Measurements from ENCODE around the gene MCM3AP. TPM values are rescaled to one million over a fixed set of nuclear protein-coding genes. Genes with fewer than 3 reads are reported as not detected.

The MCM3AP gene
- total and polyA plus RNA-seq, 2 experiments from 2014 or later, result 39.6 to 106 TPM

- peak in 1 of 2 donors; percentile 61 for DNase-seq (ENCODE audit: low read depth in 1 of 2, low spot score in 1 of 2)
- no peak overlapping the region for H3K27ac ChIP-seq
- H3K4me1 ChIP-seq (ENCODE audit: low read depth), result no peaks in the 10 kb centered on the region
Measured at GRCh38 chr21:46297338-46298271, 12.2 kb upstream of the MCM3AP start.

DNA sequence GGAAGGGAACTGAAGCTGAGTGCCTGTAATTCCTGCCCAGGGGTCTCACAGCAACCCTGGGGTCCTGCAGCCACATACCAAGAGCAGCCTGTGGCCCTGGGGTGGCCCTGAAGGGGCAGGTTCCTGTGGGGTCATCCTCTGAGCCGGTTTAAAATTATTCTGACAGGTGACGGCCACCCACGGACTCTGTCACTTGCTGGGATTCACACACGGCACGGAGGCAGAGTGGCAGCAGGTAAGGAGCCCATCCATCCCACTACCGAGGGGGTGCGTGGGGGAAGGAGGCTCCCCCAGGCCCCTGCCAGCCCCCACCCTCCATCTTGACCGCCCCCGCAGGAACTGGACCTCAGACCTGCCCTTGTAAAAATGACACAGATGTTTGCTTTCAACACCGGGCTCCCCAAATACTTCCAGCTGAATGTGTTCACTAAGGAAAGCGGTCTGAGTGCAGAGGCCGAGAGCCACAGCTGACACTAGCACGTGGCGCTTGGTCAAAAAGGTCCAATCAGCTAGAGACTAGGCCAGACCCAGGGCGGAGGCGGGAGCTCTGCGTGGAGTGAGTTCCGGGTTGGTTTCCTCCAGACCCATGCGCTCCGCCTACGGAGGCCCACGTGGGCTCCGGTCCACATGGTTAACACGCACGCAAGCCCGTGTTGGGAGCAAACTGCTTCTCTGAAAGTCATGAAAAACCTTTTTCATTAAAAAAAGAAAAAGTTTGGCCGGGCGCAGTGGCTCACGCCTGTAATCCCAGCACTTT lies 10.8 kb upstream of the MCM3AP start:
- H3K36me3 ChIP-seq, result no peaks in the 10 kb centered on the region
- peak in 1 of 2 donors; percentile 96 for DNase-seq (ENCODE audit: low read depth in 1 of 2, low spot score in 1 of 2)
- no peak overlapping the region for H3K27ac ChIP-seq
- H3K4me1 ChIP-seq (ENCODE audit: low read depth), result no peaks in the 10 kb centered on the region
- H3K4me3 ChIP-seq, result no peak overlapping the region
- no peaks in the 10 kb centered on the region for H3K9me3 ChIP-seq (ENCODE audit: low read depth)
- peaks cover 9% of the 10 kb centered on the region for H3K27me3 ChIP-seq
- TF ChIP-seq, protein P1, sequence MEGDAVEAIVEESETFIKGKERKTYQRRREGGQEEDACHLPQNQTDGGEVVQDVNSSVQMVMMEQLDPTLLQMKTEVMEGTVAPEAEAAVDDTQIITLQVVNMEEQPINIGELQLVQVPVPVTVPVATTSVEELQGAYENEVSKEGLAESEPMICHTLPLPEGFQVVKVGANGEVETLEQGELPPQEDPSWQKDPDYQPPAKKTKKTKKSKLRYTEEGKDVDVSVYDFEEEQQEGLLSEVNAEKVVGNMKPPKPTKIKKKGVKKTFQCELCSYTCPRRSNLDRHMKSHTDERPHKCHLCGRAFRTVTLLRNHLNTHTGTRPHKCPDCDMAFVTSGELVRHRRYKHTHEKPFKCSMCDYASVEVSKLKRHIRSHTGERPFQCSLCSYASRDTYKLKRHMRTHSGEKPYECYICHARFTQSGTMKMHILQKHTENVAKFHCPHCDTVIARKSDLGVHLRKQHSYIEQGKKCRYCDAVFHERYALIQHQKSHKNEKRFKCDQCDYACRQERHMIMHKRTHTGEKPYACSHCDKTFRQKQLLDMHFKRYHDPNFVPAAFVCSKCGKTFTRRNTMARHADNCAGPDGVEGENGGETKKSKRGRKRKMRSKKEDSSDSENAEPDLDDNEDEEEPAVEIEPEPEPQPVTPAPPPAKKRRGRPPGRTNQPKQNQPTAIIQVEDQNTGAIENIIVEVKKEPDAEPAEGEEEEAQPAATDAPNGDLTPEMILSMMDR (IDR thresholded peaks at IDR 0.05; ENCODE audit: low read depth, low read length), result no peak

More at GRCh38 chr21:46297338-46298271, 12.2 kb upstream of the MCM3AP start:
- TF ChIP-seq, protein P1 (IDR thresholded peaks at IDR 0.05; ENCODE audit: low read depth, low read length), result no peak
- Histone ChIP-seq H3K4me3 (no peak overlapping the region), H3K27me3 (peaks cover 9% of the 10 kb centered on the region), H3K9me3 (ENCODE audit: low read depth) (no peaks in the 10 kb centered on the region), H3K36me3 (peaks cover 5% of the 10 kb centered on the region)

DNA sequence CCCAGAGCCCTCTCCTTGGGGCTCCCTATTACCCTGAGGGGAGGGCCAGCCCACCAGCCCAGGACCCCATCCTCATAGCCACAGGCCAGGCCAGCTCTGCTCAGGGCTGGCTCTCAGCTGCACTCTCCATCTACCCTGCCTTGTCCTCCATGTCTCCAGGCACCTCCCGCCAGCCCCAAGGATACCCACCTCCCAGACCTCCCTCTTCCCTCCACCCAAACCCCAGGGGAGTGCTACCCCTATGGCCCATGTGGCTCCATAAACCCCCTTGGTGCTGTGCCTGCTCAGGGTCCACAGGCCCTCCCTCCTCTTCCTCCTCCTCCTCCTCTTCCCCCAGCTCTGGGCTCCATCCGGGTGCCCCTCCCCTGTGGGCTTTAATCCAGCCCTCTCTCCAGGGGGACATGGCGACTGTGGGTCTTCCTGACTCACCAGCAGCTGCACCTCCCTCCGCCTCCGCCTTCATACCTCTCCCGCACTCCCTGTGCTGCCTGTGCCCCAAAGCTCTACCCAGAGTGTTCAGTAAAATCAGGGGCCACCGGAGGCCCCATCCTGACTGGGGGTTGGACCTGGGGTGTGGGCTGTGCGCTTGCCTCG lies 9.9 kb upstream of the MCM3AP start:
- peak in 1 of 2 donors; percentile 75 for DNase-seq (ENCODE audit: low read depth in 1 of 2, low spot score in 1 of 2)
- Histone ChIP-seq H3K36me3 (no peaks in the 10 kb centered on the region), H3K4me3 (no peak overlapping the region), H3K4me1 (ENCODE audit: low read depth) (no peaks in the 10 kb centered on the region), H3K9me3 (ENCODE audit: low read depth) (no peaks in the 10 kb centered on the region), H3K27me3 (peaks cover 9% of the 10 kb centered on the region), H3K27ac (no peak overlapping the region)
- TF ChIP-seq, protein P1 (IDR thresholded peaks at IDR 0.05; ENCODE audit: low read depth, low read length), result no peak

GRCh38 chr21:46294647-46295176 lies 9.3 kb upstream of the MCM3AP start:
- Histone ChIP-seq H3K4me1 (ENCODE audit: low read depth) (no peaks in the 10 kb centered on the region), H3K36me3 (no peaks in the 10 kb centered on the region), H3K27ac (no peak overlapping the region), H3K27me3 (peaks cover 9% of the 10 kb centered on the region), H3K9me3 (ENCODE audit: low read depth) (no peaks in the 10 kb centered on the region), H3K4me3 (no peak overlapping the region)
- TF ChIP-seq, protein P1 (IDR thresholded peaks at IDR 0.05; ENCODE audit: low read depth, low read length), result no peak
- peak in 1 of 2 donors; percentile 73 for DNase-seq (ENCODE audit: low read depth in 1 of 2, low spot score in 1 of 2)

- no peaks in the 10 kb centered on the region for H3K36me3 ChIP-seq
- H3K9me3 ChIP-seq (ENCODE audit: low read depth), result no peaks in the 10 kb centered on the region
- TF ChIP-seq, protein P1 (IDR thresholded peaks at IDR 0.05; ENCODE audit: low read depth, low read length), result no peak
- no peaks in the 10 kb centered on the region for H3K4me1 ChIP-seq (ENCODE audit: low read depth)
- no peak for DNase-seq (ENCODE audit: low read depth in 1 of 2, low spot score in 1 of 2)
- H3K27me3 ChIP-seq, result no peaks in the 10 kb centered on the region
- no peak overlapping the region for H3K27ac ChIP-seq
- H3K4me3 ChIP-seq, result no peak overlapping the region
Measured at GRCh38 chr21:46291561-46291960, 6.2 kb upstream of the MCM3AP start.
